Brain microvascular endothelial cell (primary cell): ENCODE results near the gene C19orf53.

Experiments
- DNase-seq: peaks from one replicate; pipeline ENCODE4 v3.0.0-alpha.2; 2020
- H3K27ac ChIP-seq: fragments of 250-450 bp; sonication (Bioruptor Pico); 2 replicates; pipeline ENCODE4 v1.5.1; 2020; ENCODE audit warnings: mild to moderate bottlenecking, moderate library complexity
- H3K27me3 ChIP-seq: fragments of 250-450 bp; sonication (Bioruptor Pico); replicated peaks from 2 replicates; pipeline ENCODE4 v1.5.1; 2020; ENCODE audit warnings: mild to moderate bottlenecking
- H3K36me3 ChIP-seq: fragments of 250-450 bp; sonication (Bioruptor Pico); replicated peaks from 2 replicates; pipeline ENCODE4 v1.5.1; 2020; ENCODE audit warnings: mild to moderate bottlenecking
- H3K4me3 ChIP-seq: 2 replicates; pipeline ENCODE4 v1.5.1; 2011; ENCODE audit warnings: low read depth, mild to moderate bottlenecking, control low read depth, low read length, moderate library complexity
- CTCF ChIP-seq: IDR thresholded peaks from 2 replicates; pipeline ENCODE4 v1.5.1; 2011; ENCODE audit warnings: low read depth, mild to moderate bottlenecking, moderate library complexity, low read length, control low read depth, inconsistent platforms; ENCODE audit errors: missing control alignments
- in situ Hi-C: cut with HindIII; loops from 2 replicates; pipeline ENCODE4 v1.10.0; 2017; ENCODE audit warnings: low sequenced_read_pairs, low pct_ligation_motif_present

The C19orf53 gene

GRCh38 chr19:13821292-13821691 lies 47.0 kb downstream of the C19orf53 start:
- Histone ChIP-seq H3K27ac (no peak overlapping the region), H3K4me3 (no peak overlapping the region), H3K27me3 (no peaks in the 10 kb centered on the region), H3K36me3 (peaks cover 47% of the 10 kb centered on the region)
- TF ChIP-seq CTCF: no peak
- in situ Hi-C loops: no loop called here
- DNase-seq: no peak

GRCh38 chr19:13823256-13823655 lies 49.0 kb downstream of the C19orf53 start:
- H3K27ac ChIP-seq: no peak overlapping the region
- DNase-seq: no peak
- in situ Hi-C loops: no loop called here
- peaks cover 35% of the 10 kb centered on the region for H3K36me3 ChIP-seq
- no peak for TF ChIP-seq CTCF
- no peaks in the 10 kb centered on the region for H3K27me3 ChIP-seq
- H3K4me3 ChIP-seq: no peak overlapping the region

GRCh38 chr19:13823901-13824300 lies 49.6 kb downstream of the C19orf53 start:
- TF ChIP-seq CTCF: no peak
- no peak for DNase-seq
- H3K27ac ChIP-seq: no peak overlapping the region
- in situ Hi-C loops: no loop called here
- no peak overlapping the region for H3K4me3 ChIP-seq
- no peaks in the 10 kb centered on the region for H3K27me3 ChIP-seq
- peaks cover 34% of the 10 kb centered on the region for H3K36me3 ChIP-seq

GRCh38 chr19:13824703-13825102 lies 50.4 kb downstream of the C19orf53 start:
- no peak overlapping the region for H3K4me3 ChIP-seq
- H3K36me3 ChIP-seq: peaks cover 31% of the 10 kb centered on the region
- DNase-seq: no peak
- H3K27me3 ChIP-seq: no peaks in the 10 kb centered on the region
- no peak for TF ChIP-seq CTCF
- in situ Hi-C loops: no loop called here
- H3K27ac ChIP-seq: no peak overlapping the region

- Histone ChIP-seq H3K4me3 (no peak overlapping the region), H3K27me3 (no peaks in the 10 kb centered on the region), H3K27ac (no peak overlapping the region), H3K36me3 (peaks cover 30% of the 10 kb centered on the region)
- peak; percentile 42 for TF ChIP-seq CTCF
- in situ Hi-C loops: no loop called here
- DNase-seq: no peak
Measured at GRCh38 chr19:13825489-13826441, 51.5 kb downstream of the C19orf53 start.
